ENCODE data around the gene GPR152.

GPR152 gene

DNA sequence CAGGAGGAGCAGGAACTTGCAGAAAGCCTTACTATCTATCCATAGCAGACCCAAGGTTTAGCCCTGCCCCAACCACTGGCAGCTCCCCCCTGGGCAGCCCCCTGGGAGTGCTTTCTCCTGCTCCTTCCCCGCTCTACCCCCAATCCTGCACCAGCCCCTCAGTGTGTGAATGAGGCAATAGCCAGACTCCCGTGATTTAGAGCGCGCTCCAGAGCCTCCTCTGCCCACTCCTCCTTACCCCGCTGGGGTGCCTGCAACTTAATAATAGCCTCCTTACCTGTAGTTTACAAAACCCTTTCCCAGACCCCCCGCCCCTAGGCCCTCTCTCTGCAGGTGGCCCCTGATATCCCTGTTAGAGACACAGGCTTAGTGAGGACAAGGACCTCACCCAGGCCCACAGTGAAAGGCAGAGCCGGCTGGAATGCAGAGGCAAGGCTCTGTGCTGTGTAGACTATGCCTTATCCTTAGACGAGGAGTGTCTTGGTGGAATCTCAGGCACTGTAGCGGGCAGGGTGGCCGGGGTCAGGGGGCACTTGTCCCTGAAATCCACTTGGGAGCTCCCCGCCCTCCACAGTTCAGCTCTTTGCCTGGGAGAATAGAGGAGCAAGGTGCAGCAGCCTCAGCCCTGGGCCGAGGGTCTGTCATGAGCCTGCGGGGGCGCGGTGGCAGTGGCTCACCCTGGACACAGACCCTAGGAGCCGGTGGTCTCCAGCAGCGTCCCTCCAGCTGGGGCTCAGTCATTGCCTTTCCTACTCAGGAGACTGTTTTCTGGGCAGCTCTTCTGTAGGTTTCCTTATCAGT is 41.3 kb downstream of the GPR152 start:
- Histone ChIP-seq H2BK120ac (ENCODE audit: low read depth, low read length) (peak overlapping the region; percentile 39), H2AK5ac (ENCODE audit: low read depth, low read length) (peak overlapping the region; percentile 79), H2BK5ac (ENCODE audit: low read length) (no peak overlapping the region), H3K4ac (ENCODE audit: low read length) (peak overlapping the region; percentile 30), H4K8ac (ENCODE audit: low read depth, low read length) (no peak overlapping the region), H3K14ac (ENCODE audit: low read length) (no peak overlapping the region), H2BK15ac (ENCODE audit: low read length) (peak overlapping the region; percentile 60), H3K27me3 (ENCODE audit: control insufficient read depth in 3 of 3, insufficient read depth in 3 of 3, low read depth in 1 of 3, low read length in 3 of 3) (peaks cover 0 to 12% (median 2%) of the 10 kb centered on the region in 3 experiments), H4K91ac (ENCODE audit: low read depth, low read length, poor library complexity) (no peak overlapping the region), H3K9me3 (replicated peaks in 1 of 2; ENCODE audit: control insufficient read depth in 2 of 2, insufficient read depth in 1 of 2, low read depth in 1 of 2, low read length in 2 of 2) (no peaks in the 10 kb centered on the region), H3K4me2 (ENCODE audit: insufficient read depth, low read length, poor library complexity, severe bottlenecking) (no peak overlapping the region), H3K27ac (replicated peaks; ENCODE audit: low read length) (no peak overlapping the region), H2AFZ (ENCODE audit: low read length) (no peak overlapping the region), H2BK12ac (ENCODE audit: low read length) (no peak overlapping the region), H3K79me1 (ENCODE audit: low read depth, low read length) (peaks cover 2% of the 10 kb centered on the region), H3K23ac (ENCODE audit: low read depth, low read length, poor library complexity) (no peak overlapping the region), H3K36me3 (replicated peaks in 1 of 2; ENCODE audit: control insufficient read depth in 2 of 2, insufficient read depth in 2 of 2, low read length in 2 of 2) (no peaks in the 10 kb centered on the region), H3K18ac (ENCODE audit: low read length) (peak overlapping the region; percentile 45), H3K9ac (ENCODE audit: low read depth, low read length, poor library complexity) (peak overlapping the region; percentile 12), H3K4me3 (ENCODE audit: low read length in 2 of 2) (no peak overlapping the region), H3K4me1 (ENCODE audit: control insufficient read depth in 2 of 2, insufficient read depth in 1 of 2, low read depth in 1 of 2, low read length in 2 of 2) (peaks cover 3 to 20% of the 10 kb centered on the region in 2 donors)
- no peak for DNase-seq (ENCODE audit: low spot score)
- WGBS, 2 donors (ENCODE audit: extremely low coverage in 2 of 2, insufficient read length in 2 of 2, insufficient replicate concordance in 1 of 2) = no CpG with 5 or more reads among the region's 17 CpGs

DNA sequence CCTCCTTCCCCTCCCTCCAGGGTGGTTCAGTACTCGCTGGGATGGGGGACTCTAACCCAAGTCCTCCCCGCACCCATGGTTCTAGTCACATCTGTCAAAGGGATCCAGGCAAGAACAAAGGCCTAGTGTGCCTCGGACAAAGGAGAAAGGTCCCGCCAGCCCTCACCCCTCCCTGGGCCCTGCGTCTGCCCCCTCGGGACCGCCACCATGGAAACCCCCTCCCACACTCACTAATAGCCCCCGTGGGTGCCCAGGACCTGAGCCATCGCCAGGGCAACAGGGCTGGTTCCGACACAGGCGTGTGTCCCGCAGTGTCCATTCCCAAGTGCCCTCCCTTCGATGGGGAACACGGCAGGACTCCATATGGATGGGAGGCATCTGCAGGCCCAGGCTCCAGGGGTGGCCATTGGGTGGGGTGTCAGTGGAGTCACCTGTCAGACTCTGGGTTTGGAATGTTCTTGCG is 42.1 kb downstream of the GPR152 start:
- Histone ChIP-seq H3K4me1 (ENCODE audit: control insufficient read depth in 2 of 2, insufficient read depth in 1 of 2, low read depth in 1 of 2, low read length in 2 of 2) (peaks cover 3 to 18% of the 10 kb centered on the region in 2 donors), H3K9ac (ENCODE audit: low read depth, low read length, poor library complexity) (no peak overlapping the region), H3K18ac (ENCODE audit: low read length) (peak overlapping the region; percentile 89), H2BK12ac (ENCODE audit: low read length) (no peak overlapping the region), H2BK5ac (ENCODE audit: low read length) (no peak overlapping the region), H3K4ac (ENCODE audit: low read length) (no peak overlapping the region), H4K8ac (ENCODE audit: low read depth, low read length) (no peak overlapping the region), H3K27ac (replicated peaks; ENCODE audit: low read length) (no peak overlapping the region), H3K9me3 (replicated peaks in 1 of 2; ENCODE audit: control insufficient read depth in 2 of 2, insufficient read depth in 1 of 2, low read depth in 1 of 2, low read length in 2 of 2) (no peaks in the 10 kb centered on the region), H4K91ac (ENCODE audit: low read depth, low read length, poor library complexity) (no peak overlapping the region), H2AFZ (ENCODE audit: low read length) (no peak overlapping the region), H2BK15ac (ENCODE audit: low read length) (no peak overlapping the region), H3K14ac (ENCODE audit: low read length) (no peak overlapping the region), H3K23ac (ENCODE audit: low read depth, low read length, poor library complexity) (no peak overlapping the region), H3K36me3 (replicated peaks in 1 of 2; ENCODE audit: control insufficient read depth in 2 of 2, insufficient read depth in 2 of 2, low read length in 2 of 2) (no peaks in the 10 kb centered on the region), H3K79me1 (ENCODE audit: low read depth, low read length) (peaks cover 2% of the 10 kb centered on the region), H3K4me3 (ENCODE audit: low read length in 2 of 2) (no peak overlapping the region), H3K4me2 (ENCODE audit: insufficient read depth, low read length, poor library complexity, severe bottlenecking) (no peak overlapping the region), H2BK120ac (ENCODE audit: low read depth, low read length) (no peak overlapping the region), H2AK5ac (ENCODE audit: low read depth, low read length) (peak overlapping the region; percentile 79), H3K27me3 (ENCODE audit: control insufficient read depth in 3 of 3, insufficient read depth in 3 of 3, low read depth in 1 of 3, low read length in 3 of 3) (peaks cover 0 to 9% (median 2%) of the 10 kb centered on the region in 3 experiments)
- WGBS, 2 donors (ENCODE audit: extremely low coverage in 2 of 2, insufficient read length in 2 of 2, insufficient replicate concordance in 1 of 2) = no CpG with 5 or more reads among the region's 15 CpGs
- DNase-seq (ENCODE audit: low spot score) = no peak

DNA sequence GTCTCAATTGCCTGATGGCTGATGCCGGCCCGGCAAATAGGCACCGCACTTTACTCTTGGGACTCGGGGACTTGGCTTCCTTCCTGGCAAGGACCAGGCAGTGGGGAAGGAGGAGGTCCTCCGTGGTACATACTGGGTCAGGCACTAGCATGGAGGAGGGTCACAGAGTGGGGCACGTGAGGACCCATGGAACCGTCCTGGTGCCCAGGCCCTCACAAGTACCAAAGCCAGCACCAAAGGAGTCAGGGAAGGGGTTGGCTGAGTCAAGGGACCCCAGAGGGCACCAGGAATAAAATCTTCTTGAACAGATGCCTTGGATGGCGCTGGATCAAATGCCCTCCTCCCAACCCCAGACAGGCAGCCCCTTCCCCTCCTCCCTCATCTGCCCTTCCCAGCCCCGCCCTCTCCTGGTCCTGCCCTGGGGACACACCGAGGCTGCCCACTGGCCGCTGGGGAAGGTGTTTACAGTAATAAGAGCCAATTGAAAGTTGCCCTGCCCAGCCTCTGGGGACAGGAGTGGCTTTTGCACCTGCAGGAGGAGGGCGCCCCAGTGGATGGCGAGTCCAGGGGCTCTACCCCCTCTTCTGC is 42.7 kb downstream of the GPR152 start:
- H3K4me2 ChIP-seq (ENCODE audit: insufficient read depth, low read length, poor library complexity, severe bottlenecking) = no peak overlapping the region
- peak overlapping the region; percentile 79 for H2AK5ac ChIP-seq (ENCODE audit: low read depth, low read length)
- no peak overlapping the region for H4K91ac ChIP-seq (ENCODE audit: low read depth, low read length, poor library complexity)
- H2BK12ac ChIP-seq (ENCODE audit: low read length) = peak overlapping the region; percentile 16
- peak overlapping the region; percentile 90 for H3K4ac ChIP-seq (ENCODE audit: low read length)
- H3K79me1 ChIP-seq (ENCODE audit: low read depth, low read length) = peaks cover 2% of the 10 kb centered on the region
- H4K8ac ChIP-seq (ENCODE audit: low read depth, low read length) = no peak overlapping the region
- peak overlapping the region; percentile 49 for H3K23ac ChIP-seq (ENCODE audit: low read depth, low read length, poor library complexity)
- peak overlapping the region; percentile 87 for H2BK120ac ChIP-seq (ENCODE audit: low read depth, low read length)
- peak overlapping the region; percentile 45 for H2BK15ac ChIP-seq (ENCODE audit: low read length)
- peak overlapping the region; percentile 93 for H3K18ac ChIP-seq (ENCODE audit: low read length)
- H3K27me3 ChIP-seq (ENCODE audit: control insufficient read depth in 3 of 3, insufficient read depth in 3 of 3, low read depth in 1 of 3, low read length in 3 of 3) = peaks cover 0 to 4% (median under 1%) of the 10 kb centered on the region in 3 experiments
- no peaks in the 10 kb centered on the region for H3K9me3 ChIP-seq (replicated peaks in 1 of 2; ENCODE audit: control insufficient read depth in 2 of 2, insufficient read depth in 1 of 2, low read depth in 1 of 2, low read length in 2 of 2)
- no peak overlapping the region for H3K27ac ChIP-seq (replicated peaks; ENCODE audit: low read length)
- no peak overlapping the region for H3K4me3 ChIP-seq (ENCODE audit: low read length in 2 of 2)
- no CpG with 5 or more reads among the region's 13 CpGs for WGBS, 2 donors (ENCODE audit: extremely low coverage in 2 of 2, insufficient read length in 2 of 2, insufficient replicate concordance in 1 of 2)
- H3K36me3 ChIP-seq (replicated peaks in 1 of 2; ENCODE audit: control insufficient read depth in 2 of 2, insufficient read depth in 2 of 2, low read length in 2 of 2) = no peaks in the 10 kb centered on the region
- H3K14ac ChIP-seq (ENCODE audit: low read length) = no peak overlapping the region
- DNase-seq (ENCODE audit: low spot score) = no peak
- peak overlapping the region; percentile 55 for H3K9ac ChIP-seq (ENCODE audit: low read depth, low read length, poor library complexity)
- H2BK5ac ChIP-seq (ENCODE audit: low read length) = no peak overlapping the region
- no peak overlapping the region for H2AFZ ChIP-seq (ENCODE audit: low read length)
- peaks cover 3 to 15% of the 10 kb centered on the region in 2 donors for H3K4me1 ChIP-seq (ENCODE audit: control insufficient read depth in 2 of 2, insufficient read depth in 1 of 2, low read depth in 1 of 2, low read length in 2 of 2)

DNA sequence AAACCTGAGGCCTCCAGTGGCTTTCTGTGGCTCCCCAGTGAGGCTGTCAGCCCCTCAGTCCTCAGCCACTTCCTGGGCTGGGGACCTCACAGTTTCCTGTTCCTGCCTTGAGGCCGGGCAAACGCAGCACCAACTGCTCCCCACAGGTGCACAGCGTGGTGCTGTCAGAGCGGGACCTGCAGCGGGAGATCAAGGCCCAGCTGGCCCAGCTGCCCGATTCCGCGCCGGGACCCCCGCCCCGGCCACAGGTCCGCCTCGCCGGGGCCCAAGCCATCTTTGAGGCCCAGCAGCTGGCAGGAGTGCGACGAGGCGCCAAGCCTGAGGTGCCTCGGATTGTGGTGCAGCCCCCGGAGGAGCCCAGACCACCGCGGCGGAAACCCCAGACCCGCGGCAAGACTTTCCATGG is 43.3 kb downstream of the GPR152 start:
- Histone ChIP-seq H4K8ac (ENCODE audit: low read depth, low read length) (no peak overlapping the region), H4K91ac (ENCODE audit: low read depth, low read length, poor library complexity) (no peak overlapping the region), H3K4me1 (ENCODE audit: control insufficient read depth in 2 of 2, insufficient read depth in 1 of 2, low read depth in 1 of 2, low read length in 2 of 2) (peaks cover 8 to 15% of the 10 kb centered on the region in 2 donors), H3K27ac (replicated peaks; ENCODE audit: low read length) (no peak overlapping the region), H3K18ac (ENCODE audit: low read length) (peak overlapping the region; percentile 50), H3K23ac (ENCODE audit: low read depth, low read length, poor library complexity) (no peak overlapping the region), H3K27me3 (ENCODE audit: control insufficient read depth in 3 of 3, insufficient read depth in 3 of 3, low read depth in 1 of 3, low read length in 3 of 3) (no peaks in the 10 kb centered on the region), H2AK5ac (ENCODE audit: low read depth, low read length) (peak overlapping the region; percentile 57), H3K4me2 (ENCODE audit: insufficient read depth, low read length, poor library complexity, severe bottlenecking) (no peak overlapping the region), H2BK5ac (ENCODE audit: low read length) (no peak overlapping the region), H3K4ac (ENCODE audit: low read length) (no peak overlapping the region), H3K36me3 (replicated peaks in 1 of 2; ENCODE audit: control insufficient read depth in 2 of 2, insufficient read depth in 2 of 2, low read length in 2 of 2) (no peaks in the 10 kb centered on the region), H3K9ac (ENCODE audit: low read depth, low read length, poor library complexity) (no peak overlapping the region), H3K9me3 (replicated peaks in 1 of 2; ENCODE audit: control insufficient read depth in 2 of 2, insufficient read depth in 1 of 2, low read depth in 1 of 2, low read length in 2 of 2) (no peaks in the 10 kb centered on the region), H2BK120ac (ENCODE audit: low read depth, low read length) (peak overlapping the region; percentile 49), H2AFZ (ENCODE audit: low read length) (no peak overlapping the region), H3K4me3 (ENCODE audit: low read length in 2 of 2) (no peak overlapping the region), H2BK12ac (ENCODE audit: low read length) (no peak overlapping the region), H2BK15ac (ENCODE audit: low read length) (peak overlapping the region; percentile 45), H3K14ac (ENCODE audit: low read length) (no peak overlapping the region), H3K79me1 (ENCODE audit: low read depth, low read length) (peaks cover 2% of the 10 kb centered on the region)
- no CpG with 5 or more reads among the region's 24 CpGs for WGBS, 2 donors (ENCODE audit: extremely low coverage in 2 of 2, insufficient read length in 2 of 2, insufficient replicate concordance in 1 of 2)
- no peak for DNase-seq (ENCODE audit: low spot score)
